Liver (tissue), 9 donors: ENCODE data around the gene ISG15. TPM values are rescaled to one million over a fixed set of nuclear protein-coding genes. Genes with fewer than 3 reads are reported as not detected.

Experiments
- DNase-seq: peaks from one replicate; pipeline ENCODE4 v3.0.0-alpha.2; 2017; ENCODE audit warnings: low spot score
- H3K27ac ChIP-seq, 2 donors: one replicate each; pipeline ENCODE4 v1.7.0; 2013; ENCODE audit warnings: inconsistent platforms in 2 of 2, low read length in 2 of 2, control low read depth in 1 of 2, low read depth in 1 of 2, mild to moderate bottlenecking in 1 of 2
- H3K27me3 ChIP-seq, 4 donors: one replicate each; pipeline versions ENCODE4 v1.6.1 to v1.7.0; 2013; ENCODE audit warnings: low read length in 3 of 4, inconsistent platforms in 1 of 4, mild to moderate bottlenecking in 1 of 4, moderate library complexity in 1 of 4; ENCODE audit not compliant: control insufficient read depth in 4 of 4, insufficient read depth in 4 of 4
- H3K36me3 ChIP-seq, 4 donors: one replicate each; pipeline versions ENCODE4 v1.6.1 to v1.7.0; 2013; ENCODE audit warnings: low read length in 3 of 4, mild to moderate bottlenecking in 3 of 4, low read depth in 1 of 4, moderate library complexity in 1 of 4; ENCODE audit not compliant: control insufficient read depth in 4 of 4, insufficient read depth in 3 of 4
- H3K4me1 ChIP-seq, 4 donors: one replicate each; pipeline versions ENCODE4 v1.6.1 to v1.7.0; 2013; ENCODE audit warnings: low read length in 3 of 4, mild to moderate bottlenecking in 3 of 4, moderate library complexity in 1 of 4; ENCODE audit not compliant: control insufficient read depth in 4 of 4, insufficient read depth in 4 of 4
- H3K4me3 ChIP-seq, 3 donors: one replicate each; pipeline versions ENCODE4 v1.6.1 to v1.7.0; 2013; ENCODE audit warnings: low read length in 3 of 3, control low read depth in 1 of 3, low read depth in 1 of 3, mild to moderate bottlenecking in 1 of 3
- H3K9ac ChIP-seq, 2 donors: one replicate each; pipeline ENCODE4 v1.7.0; 2013; ENCODE audit warnings: low read length in 2 of 2, mild to moderate bottlenecking in 2 of 2, moderate library complexity in 2 of 2, control low read depth in 1 of 2, low read depth in 1 of 2
- H3K9me3 ChIP-seq, 4 donors: one replicate each; pipeline versions ENCODE4 v1.6.1 to v1.7.0; 2013; ENCODE audit warnings: low read length in 3 of 4; ENCODE audit not compliant: control insufficient read depth in 4 of 4
- EGR1 ChIP-seq, 2 donors: IDR thresholded peaks; 2 replicates each; pipeline ENCODE4 v1.6.1; 2016 to 2018; ENCODE audit warnings: antibody characterized with exemption in 2 of 2, low read depth in 2 of 2
- FOXA1 ChIP-seq: IDR thresholded peaks from 2 replicates; pipeline ENCODE4 v1.6.1; 2016; ENCODE audit warnings: antibody characterized with exemption
- FOXA2 ChIP-seq: IDR thresholded peaks from 2 replicates; pipeline ENCODE4 v1.6.1; 2016; ENCODE audit warnings: antibody characterized with exemption
- HNF4A ChIP-seq, 2 donors: conservative IDR thresholded peaks; 2 replicates each; pipeline ENCODE4 v1.6.1; 2016; ENCODE audit warnings: antibody characterized with exemption in 2 of 2, mild to moderate bottlenecking in 2 of 2
- HNF4G ChIP-seq: IDR thresholded peaks from 2 replicates; pipeline ENCODE4 v1.6.1; 2016; ENCODE audit warnings: antibody characterized with exemption
- JUND ChIP-seq, 2 donors: IDR thresholded peaks; 2 replicates each; pipeline ENCODE4 v1.6.1; 2016; ENCODE audit warnings: antibody characterized with exemption in 2 of 2
- NR2F2 ChIP-seq: IDR thresholded peaks from 2 replicates; pipeline ENCODE4 v1.6.1; 2016; ENCODE audit warnings: antibody characterized with exemption
- RXRA ChIP-seq, 2 donors: IDR thresholded peaks; 2 replicates each; pipeline ENCODE4 v1.6.1; 2017 to 2018; ENCODE audit warnings: antibody characterized with exemption in 2 of 2, mild to moderate bottlenecking in 1 of 2
- SP1 ChIP-seq: IDR thresholded peaks from 2 replicates; pipeline ENCODE4 v1.6.1; 2018; ENCODE audit warnings: antibody characterized with exemption, mild to moderate bottlenecking
- TAF1 ChIP-seq: conservative IDR thresholded peaks from 2 replicates; pipeline ENCODE4 v1.6.1; 2016; ENCODE audit warnings: antibody characterized with exemption, mild to moderate bottlenecking
- WGBS: extraction: QIAGEN DNeasy Blood & Tissue Kit; methylation state at CpG from one replicate; pipeline ENCODE4 v1.1.7; 2013; 5-methylcytosine and 5-hydroxymethylcytosine counted together
- polyA plus RNA-seq, 2 donors: library from polyadenylated mRNA; stranded (reverse) in 1 of 2; unstranded in 1 of 2; fragments of 200-250 nt in 1 of 2; fragments of >200 nt in 1 of 2; fragmentation: Nextera tagmentation in 1 of 2; extraction: Ambion mirVana in 1 of 2; gene quantifications; one replicate each; pipeline versions ENCODE4 v1.2.1 to v1.2.3, GENCODE V29; 2013 to 2015
- total RNA-seq, 2 donors: library from RNA; depleted of rRNA; stranded (reverse); fragments of >200 nt; gene quantifications; one replicate each; pipeline ENCODE4 v1.2.3, GENCODE V29; 2014
- TF ChIP-seq, protein P1 (sequence below): IDR thresholded peaks from 2 replicates; pipeline ENCODE4 v1.6.1; 2016; ENCODE audit warnings: antibody characterized with exemption
- TF ChIP-seq, protein P2 (sequence below): IDR thresholded peaks from 2 replicates; pipeline ENCODE4 v1.6.1; 2016; ENCODE audit warnings: antibody characterized with exemption
- TF ChIP-seq, protein P3 (sequence below): fragments of 150-350 bp; IDR thresholded peaks from 2 replicates; pipeline ENCODE4 v1.5.1; 2017; ENCODE audit warnings: improper control_type of control experiment, low read depth, low read length; ENCODE audit not compliant: missing input control
- TF ChIP-seq, protein P4 (sequence below): IDR thresholded peaks from 2 replicates; pipeline ENCODE4 v1.6.1; 2016; ENCODE audit warnings: antibody characterized with exemption, mild to moderate bottlenecking
- donor health status: healthy.
- donor health status: healthy.
- donor health status: healthy.
- donor health status: healthy.
- donor health status: healthy.

ISG15 gene
- total and polyA plus RNA-seq, 4 donors: 9.3 to 89.4 (median 56.5) TPM

DNA sequence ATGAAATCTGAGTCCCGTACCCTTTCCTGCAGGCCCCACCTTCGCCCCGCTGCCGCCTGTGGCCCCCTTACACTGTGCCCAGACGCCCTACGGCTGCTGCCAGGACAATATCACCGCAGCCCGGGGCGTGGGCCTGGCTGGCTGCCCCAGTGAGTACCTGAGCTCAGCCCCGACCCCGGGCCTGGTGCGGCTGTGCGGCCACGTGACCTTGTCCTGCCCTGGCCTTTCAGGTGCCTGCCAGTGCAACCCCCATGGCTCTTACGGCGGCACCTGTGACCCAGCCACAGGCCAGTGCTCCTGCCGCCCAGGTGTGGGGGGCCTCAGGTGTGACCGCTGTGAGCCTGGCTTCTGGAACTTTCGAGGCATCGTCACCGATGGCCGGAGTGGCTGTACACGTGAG, 31.8 kb downstream of the ISG15 start:
- no peak overlapping the region for H3K4me3 ChIP-seq
- peaks cover 3 to 5% (median 5%) of the 10 kb centered on the region in 4 donors for H3K4me1 ChIP-seq
- peaks cover 0 to 26% (median 8%) of the 10 kb centered on the region in 4 donors for H3K36me3 ChIP-seq
- H3K27ac ChIP-seq: no peak overlapping the region
- no peak for DNase-seq
- TF ChIP-seq, protein P1, sequence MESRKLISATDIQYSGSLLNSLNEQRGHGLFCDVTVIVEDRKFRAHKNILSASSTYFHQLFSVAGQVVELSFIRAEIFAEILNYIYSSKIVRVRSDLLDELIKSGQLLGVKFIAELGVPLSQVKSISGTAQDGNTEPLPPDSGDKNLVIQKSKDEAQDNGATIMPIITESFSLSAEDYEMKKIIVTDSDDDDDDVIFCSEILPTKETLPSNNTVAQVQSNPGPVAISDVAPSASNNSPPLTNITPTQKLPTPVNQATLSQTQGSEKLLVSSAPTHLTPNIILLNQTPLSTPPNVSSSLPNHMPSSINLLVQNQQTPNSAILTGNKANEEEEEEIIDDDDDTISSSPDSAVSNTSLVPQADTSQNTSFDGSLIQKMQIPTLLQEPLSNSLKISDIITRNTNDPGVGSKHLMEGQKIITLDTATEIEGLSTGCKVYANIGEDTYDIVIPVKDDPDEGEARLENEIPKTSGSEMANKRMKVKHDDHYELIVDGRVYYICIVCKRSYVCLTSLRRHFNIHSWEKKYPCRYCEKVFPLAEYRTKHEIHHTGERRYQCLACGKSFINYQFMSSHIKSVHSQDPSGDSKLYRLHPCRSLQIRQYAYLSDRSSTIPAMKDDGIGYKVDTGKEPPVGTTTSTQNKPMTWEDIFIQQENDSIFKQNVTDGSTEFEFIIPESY: no peak
- TF ChIP-seq EGR1 (IDR thresholded peaks at IDR 0.05; ENCODE audit: low read depth in 2 of 2): no peak
- no peak for TF ChIP-seq SP1
- no peak for TF ChIP-seq HNF4A (conservative IDR thresholded peaks at IDR 0.05)
- TF ChIP-seq, protein P2, sequence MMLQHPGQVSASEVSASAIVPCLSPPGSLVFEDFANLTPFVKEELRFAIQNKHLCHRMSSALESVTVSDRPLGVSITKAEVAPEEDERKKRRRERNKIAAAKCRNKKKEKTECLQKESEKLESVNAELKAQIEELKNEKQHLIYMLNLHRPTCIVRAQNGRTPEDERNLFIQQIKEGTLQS: no peak
- TF ChIP-seq TAF1: no peak
- TF ChIP-seq, protein P3, sequence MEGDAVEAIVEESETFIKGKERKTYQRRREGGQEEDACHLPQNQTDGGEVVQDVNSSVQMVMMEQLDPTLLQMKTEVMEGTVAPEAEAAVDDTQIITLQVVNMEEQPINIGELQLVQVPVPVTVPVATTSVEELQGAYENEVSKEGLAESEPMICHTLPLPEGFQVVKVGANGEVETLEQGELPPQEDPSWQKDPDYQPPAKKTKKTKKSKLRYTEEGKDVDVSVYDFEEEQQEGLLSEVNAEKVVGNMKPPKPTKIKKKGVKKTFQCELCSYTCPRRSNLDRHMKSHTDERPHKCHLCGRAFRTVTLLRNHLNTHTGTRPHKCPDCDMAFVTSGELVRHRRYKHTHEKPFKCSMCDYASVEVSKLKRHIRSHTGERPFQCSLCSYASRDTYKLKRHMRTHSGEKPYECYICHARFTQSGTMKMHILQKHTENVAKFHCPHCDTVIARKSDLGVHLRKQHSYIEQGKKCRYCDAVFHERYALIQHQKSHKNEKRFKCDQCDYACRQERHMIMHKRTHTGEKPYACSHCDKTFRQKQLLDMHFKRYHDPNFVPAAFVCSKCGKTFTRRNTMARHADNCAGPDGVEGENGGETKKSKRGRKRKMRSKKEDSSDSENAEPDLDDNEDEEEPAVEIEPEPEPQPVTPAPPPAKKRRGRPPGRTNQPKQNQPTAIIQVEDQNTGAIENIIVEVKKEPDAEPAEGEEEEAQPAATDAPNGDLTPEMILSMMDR: no peak
- TF ChIP-seq RXRA (IDR thresholded peaks at IDR 0.05): no peak
- no peak for TF ChIP-seq NR2F2
- 94% methylated on average over 23 of the region's 23 CpGs for WGBS
- H3K9ac ChIP-seq: no peak overlapping the region
- H3K9me3 ChIP-seq: no peaks in the 10 kb centered on the region
- H3K27me3 ChIP-seq: no peaks in the 10 kb centered on the region

DNA sequence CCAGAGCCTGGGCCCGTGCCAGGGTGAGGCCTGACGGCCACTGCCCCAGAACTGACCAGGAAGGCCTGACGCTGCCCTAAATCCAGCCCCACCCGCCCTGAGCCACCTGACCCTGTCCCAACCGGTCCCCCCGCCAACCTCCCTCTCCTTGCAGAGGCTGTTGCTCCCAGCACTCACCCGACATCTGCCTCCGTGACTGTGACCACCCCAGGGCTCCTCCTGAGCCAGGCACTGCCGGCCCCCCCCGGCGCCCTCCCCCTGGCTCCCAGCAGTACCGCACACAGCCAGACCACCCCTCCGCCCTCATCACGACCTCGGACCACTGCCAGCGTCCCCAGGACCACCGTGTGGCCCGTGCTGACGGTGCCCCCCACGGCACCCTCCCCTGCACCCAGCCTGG, 32.9 kb downstream of the ISG15 start:
- H3K27me3 ChIP-seq: no peaks in the 10 kb centered on the region
- WGBS: 96% methylated on average over 20 of the region's 20 CpGs
- TF ChIP-seq FOXA1: no peak
- TF ChIP-seq, protein P2: no peak
- TF ChIP-seq, protein P1: no peak
- no peak for TF ChIP-seq HNF4A (conservative IDR thresholded peaks at IDR 0.05)
- TF ChIP-seq HNF4G: no peak
- no peak for TF ChIP-seq RXRA (IDR thresholded peaks at IDR 0.05)
- TF ChIP-seq EGR1 (IDR thresholded peaks at IDR 0.05; ENCODE audit: low read depth in 2 of 2): no peak
- no peak for TF ChIP-seq SP1
- no peak for TF ChIP-seq NR2F2
- TF ChIP-seq, protein P4, sequence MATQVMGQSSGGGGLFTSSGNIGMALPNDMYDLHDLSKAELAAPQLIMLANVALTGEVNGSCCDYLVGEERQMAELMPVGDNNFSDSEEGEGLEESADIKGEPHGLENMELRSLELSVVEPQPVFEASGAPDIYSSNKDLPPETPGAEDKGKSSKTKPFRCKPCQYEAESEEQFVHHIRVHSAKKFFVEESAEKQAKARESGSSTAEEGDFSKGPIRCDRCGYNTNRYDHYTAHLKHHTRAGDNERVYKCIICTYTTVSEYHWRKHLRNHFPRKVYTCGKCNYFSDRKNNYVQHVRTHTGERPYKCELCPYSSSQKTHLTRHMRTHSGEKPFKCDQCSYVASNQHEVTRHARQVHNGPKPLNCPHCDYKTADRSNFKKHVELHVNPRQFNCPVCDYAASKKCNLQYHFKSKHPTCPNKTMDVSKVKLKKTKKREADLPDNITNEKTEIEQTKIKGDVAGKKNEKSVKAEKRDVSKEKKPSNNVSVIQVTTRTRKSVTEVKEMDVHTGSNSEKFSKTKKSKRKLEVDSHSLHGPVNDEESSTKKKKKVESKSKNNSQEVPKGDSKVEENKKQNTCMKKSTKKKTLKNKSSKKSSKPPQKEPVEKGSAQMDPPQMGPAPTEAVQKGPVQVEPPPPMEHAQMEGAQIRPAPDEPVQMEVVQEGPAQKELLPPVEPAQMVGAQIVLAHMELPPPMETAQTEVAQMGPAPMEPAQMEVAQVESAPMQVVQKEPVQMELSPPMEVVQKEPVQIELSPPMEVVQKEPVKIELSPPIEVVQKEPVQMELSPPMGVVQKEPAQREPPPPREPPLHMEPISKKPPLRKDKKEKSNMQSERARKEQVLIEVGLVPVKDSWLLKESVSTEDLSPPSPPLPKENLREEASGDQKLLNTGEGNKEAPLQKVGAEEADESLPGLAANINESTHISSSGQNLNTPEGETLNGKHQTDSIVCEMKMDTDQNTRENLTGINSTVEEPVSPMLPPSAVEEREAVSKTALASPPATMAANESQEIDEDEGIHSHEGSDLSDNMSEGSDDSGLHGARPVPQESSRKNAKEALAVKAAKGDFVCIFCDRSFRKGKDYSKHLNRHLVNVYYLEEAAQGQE: no peak
- no peak for TF ChIP-seq FOXA2
- TF ChIP-seq JUND (IDR thresholded peaks at IDR 0.05): no peak
- no peak overlapping the region for H3K9ac ChIP-seq
- no peaks in the 10 kb centered on the region for H3K9me3 ChIP-seq
- H3K27ac ChIP-seq: no peak overlapping the region
- no peak overlapping the region for H3K4me3 ChIP-seq
- DNase-seq: no peak
- no peaks in the 10 kb centered on the region for H3K4me1 ChIP-seq
- H3K36me3 ChIP-seq: peaks cover 0 to 26% (median 8%) of the 10 kb centered on the region in 4 donors
